Keratinocyte (primary cell): Measurements from ENCODE around the gene RBBP5.

Source experiments
- CTCF ChIP-seq, 3 experiments: IDR thresholded peaks in 1 of 3; conservative IDR thresholded peaks in 1 of 3; optimal IDR thresholded peaks in 1 of 3; 2 replicates in 2 of 3; 3 replicates in 1 of 3; pipeline versions ENCODE3 to v1.5.1; 2011; ENCODE audit warnings: low read length in 3 of 3, mild to moderate bottlenecking in 3 of 3, moderate library complexity in 2 of 3, control low read depth in 1 of 3, inconsistent platforms in 1 of 3; ENCODE audit not compliant: insufficient read depth in 2 of 3; ENCODE audit errors: extremely low read depth in 1 of 3
- EZH2 ChIP-seq: IDR thresholded peaks from one replicate; pipeline ENCODE4 v1.6.1; 2012; ENCODE audit warnings: inconsistent platforms, mild to moderate bottlenecking, low read length, moderate library complexity

GRCh38 chr1:205073511-205073910, 48.3 kb downstream of the RBBP5 start:
- TF ChIP-seq EZH2 (no peak), CTCF (optimal IDR thresholded peaks at IDR 0.05 in 1 of 3, IDR thresholded peaks at IDR 0.05 in 1 of 3, conservative IDR thresholded peaks at IDR 0.05 in 1 of 3; ENCODE audit: extremely low read depth in 1 of 3, insufficient read depth in 2 of 3, low read length in 3 of 3) (no peak)
